GM23338 (cell line): ENCODE data around the gene MALRD1.

Experiments
- CREB1 ChIP-seq: fragments of 250-450 bp; sonication (Bioruptor Pico); IDR thresholded peaks from 2 replicates; pipeline ENCODE4 v1.5.0; 2020; ENCODE audit warnings: low read depth, mild to moderate bottlenecking, moderate library complexity
- CTCF ChIP-seq, 2 experiments: fragments of 200-600 bp in 1 of 2; sonication (generic) in 1 of 2; conservative IDR thresholded peaks; 2 replicates each; pipeline versions ENCODE4 v1.5.1 to v1.6.1; 2016 to 2017; ENCODE audit warnings: antibody characterized with exemption in 2 of 2, low read depth in 2 of 2, mild to moderate bottlenecking in 2 of 2, moderate library complexity in 1 of 2
- EZH2 ChIP-seq: fragments of 200-600 bp; sonication (generic); IDR thresholded peaks from one replicate; pipeline ENCODE4 v1.8.0; 2017; ENCODE audit warnings: antibody characterized with exemption, mild to moderate bottlenecking, low read depth; ENCODE audit not compliant: unreplicated experiment
- EZH2phosphoT487 ChIP-seq: fragments of 200-600 bp; sonication (generic); IDR thresholded peaks from one replicate; pipeline ENCODE4 v1.8.1; 2018; ENCODE audit warnings: antibody characterized with exemption; ENCODE audit not compliant: unreplicated experiment
- POLR2AphosphoS5 ChIP-seq: IDR thresholded peaks from 2 replicates; pipeline ENCODE4 v1.6.1; 2016; ENCODE audit warnings: antibody characterized with exemption, low read depth
- REST ChIP-seq: IDR thresholded peaks from one replicate; pipeline ENCODE4 v1.6.1; 2018; ENCODE audit warnings: antibody characterized with exemption; ENCODE audit not compliant: unreplicated experiment

DNA sequence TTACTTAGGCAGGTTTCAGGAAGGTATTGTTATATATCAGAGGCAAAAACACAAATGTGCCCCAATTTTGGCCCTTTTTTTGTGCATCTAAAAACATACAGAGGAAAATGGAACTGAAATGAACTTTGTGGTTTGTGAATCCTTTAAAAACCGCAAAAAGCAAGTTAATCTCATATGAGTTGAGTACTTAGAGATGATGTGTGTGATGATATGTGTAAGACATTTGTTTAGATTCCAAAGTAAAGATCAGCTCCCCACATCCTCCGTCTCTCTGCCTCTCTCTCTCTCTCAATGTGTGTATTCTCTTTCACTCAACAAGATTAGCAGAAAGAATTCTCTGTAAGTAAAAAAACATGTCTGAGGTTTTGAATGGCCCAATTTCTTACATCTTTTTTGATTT, 201.9 kb downstream of the MALRD1 start:
- TF ChIP-seq EZH2phosphoT487 (no peak), CTCF (conservative IDR thresholded peaks at IDR 0.05; ENCODE audit: low read depth in 2 of 2) (no peak), REST (no peak), EZH2 (no peak), POLR2AphosphoS5 (no peak), CREB1 (no peak)
